A549 treated with CORT108297 at 1 μM for 4 hours (cell line): ENCODE data around the gene TTC24. TPM values are rescaled to one million over a fixed set of nuclear protein-coding genes. Genes with fewer than 3 reads are reported as not detected.

Source experiments
- total RNA-seq: library from RNA; stranded (reverse); fragments of 200-300 nt; extraction: Qiagen RNA extraction; gene quantifications from 5 replicates; pipeline ENCODE4 v1.2.3, GENCODE V29; 2022

TTC24 gene
- total RNA-seq: not detected in 5 replicates

GRCh38 chr1:156579472-156579871 is at the start of gene TTC24:
Gene TTC24, plus strand, starts transcription at chr1:156579723. Its CDS starts 1,642 bp downstream, at chr1:156581365.

DNA sequence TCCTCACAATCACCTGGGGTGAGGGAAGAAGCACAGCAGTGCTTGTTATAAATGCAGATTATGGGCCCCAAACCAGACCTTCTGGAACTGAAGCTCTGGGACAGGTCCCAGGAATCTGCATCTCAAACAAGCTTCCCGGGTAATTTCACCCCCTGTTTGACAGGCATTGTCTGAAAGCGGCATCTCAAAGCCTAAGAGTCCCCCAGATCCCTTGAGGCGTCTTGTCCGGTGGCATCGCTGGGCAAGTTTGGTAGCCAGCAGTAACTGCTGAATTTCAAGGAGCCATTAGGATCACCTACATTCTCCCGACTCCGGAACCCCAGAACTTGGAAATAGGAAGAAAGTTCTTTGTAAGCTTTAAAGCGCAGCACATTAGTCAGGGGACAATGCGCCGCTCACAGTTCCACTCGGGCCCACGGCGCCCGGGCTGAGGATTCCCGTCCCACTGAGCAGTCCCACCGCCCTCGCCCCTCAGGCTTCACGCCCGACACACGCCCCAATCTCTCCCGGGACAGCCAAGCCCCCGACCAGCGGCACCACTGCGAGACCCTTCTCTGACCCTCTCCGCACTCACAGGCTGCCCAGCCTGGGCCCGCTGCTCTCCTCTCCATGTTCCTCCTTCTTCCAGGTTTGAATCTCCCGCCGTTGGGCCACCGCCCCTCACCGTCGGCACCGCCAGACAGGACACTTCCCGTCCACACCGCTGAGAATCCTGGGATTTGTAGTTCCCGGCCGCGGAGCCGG is 7.4 kb upstream of the TTC24 start, which contains the start of gene IQGAP3:
TSS of gene IQGAP3 (minus strand) at position 647 of the 744 bp plus-strand sequence. CDS start at position 611, 36 bp downstream.

GRCh38 chr1:156591432-156592157 is 12.1 kb downstream of the TTC24 start, which contains the start of gene NAXE:
Gene NAXE, plus strand, starts transcription at chr1:156591776. Its CDS starts 29 bp downstream, at chr1:156591805.

GRCh38 chr1:156601122-156601830 is 21.8 kb downstream of the TTC24 start, which contains the start of gene GPATCH4:
Gene GPATCH4, minus strand, starts transcription at chr1:156601479.

DNA sequence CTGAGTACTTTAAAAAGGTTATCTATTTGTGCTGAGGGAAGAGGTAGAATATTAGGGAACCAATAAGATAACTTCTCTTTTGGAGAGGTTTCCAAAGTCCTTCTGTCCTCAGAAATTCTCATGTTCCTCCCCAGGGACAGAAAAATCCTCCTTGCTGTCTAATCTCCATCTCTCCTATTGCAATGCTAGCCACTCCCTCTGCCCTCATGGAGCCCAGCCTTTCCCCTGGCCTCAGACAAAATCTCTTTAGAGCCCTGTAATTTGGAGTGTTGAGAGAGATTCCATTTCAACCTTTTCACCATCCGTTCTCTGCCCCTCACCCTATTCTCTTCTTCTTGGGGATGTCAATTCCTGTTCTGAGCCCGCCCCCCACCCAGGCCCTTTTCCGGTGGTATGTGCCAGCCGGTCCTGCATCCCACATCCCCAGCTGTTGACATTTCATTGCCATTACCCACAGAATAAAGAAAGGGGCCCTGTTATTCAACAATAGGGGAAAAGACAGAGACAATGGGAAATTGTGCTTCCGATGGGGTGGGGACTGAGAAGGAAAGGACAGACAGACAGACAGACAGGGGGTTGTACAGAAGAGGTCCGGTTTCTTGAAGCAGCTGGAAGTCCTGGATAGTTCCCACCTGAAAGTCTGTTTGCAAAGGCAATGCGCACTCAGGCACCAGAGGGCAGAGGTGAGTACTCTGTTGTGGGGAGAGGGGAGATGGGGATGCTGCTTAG is 39.5 kb downstream of the TTC24 start, which contains the start of gene HAPLN2:
TSS of gene HAPLN2 (plus strand) at position 563 of the 729 bp plus-strand sequence. CDS start 4,076 bp downstream, outside the sequence.

Other genes starting within 250 kb of the TTC24 start
- gene CCT3, start 241.4 kb upstream of the TTC24 start, total RNA-seq: 392 to 439 TPM (median 400 TPM) in 5 replicates
- gene TSACC, start 241.2 kb upstream of the TTC24 start, total RNA-seq: 1.8 to 4.1 TPM (median 2.1 TPM) in 5 replicates
- gene RHBG, start 210.5 kb upstream of the TTC24 start, total RNA-seq: not detected in 5 replicates
- 20.9 to 35.5 TPM (median 30.3 TPM) in 5 replicates for gene MEF2D, start 78.9 kb upstream of the TTC24 start, total RNA-seq
- gene IQGAP3, start 7.2 kb upstream of the TTC24 start, total RNA-seq: 12.2 to 20.9 TPM (median 18.6 TPM) in 5 replicates
- 133 to 172 TPM (median 169 TPM) in 5 replicates for gene NAXE, start 12.1 kb downstream of the TTC24 start, total RNA-seq
- 62.7 to 97.9 TPM (median 67.4 TPM) in 5 replicates for gene GPATCH4, start 21.8 kb downstream of the TTC24 start, total RNA-seq
- 0.14 to 0.21 TPM (median 0.14 TPM) in 3 of 5 replicates, not detected in the others for gene HAPLN2, start 39.7 kb downstream of the TTC24 start, total RNA-seq
- 0.05 to 0.12 TPM in 2 of 5 replicates, not detected in the others for gene BCAN, start 62.4 kb downstream of the TTC24 start, total RNA-seq
- gene NES, start 97.7 kb downstream of the TTC24 start, total RNA-seq: 1.2 to 1.5 TPM (median 1.3 TPM) in 5 replicates
- gene CRABP2, start 125.9 kb downstream of the TTC24 start, total RNA-seq: 10.1 to 14.1 TPM (median 11.0 TPM) in 5 replicates
- gene METTL25B, start 148.7 kb downstream of the TTC24 start, total RNA-seq: 20.7 to 26.6 TPM (median 25.5 TPM) in 5 replicates
- 39.8 to 52.9 TPM (median 44.0 TPM) in 5 replicates for gene ISG20L2, start 149.0 kb downstream of the TTC24 start, total RNA-seq
- 173 to 203 TPM (median 195 TPM) in 5 replicates for gene MRPL24, start 161.4 kb downstream of the TTC24 start, total RNA-seq
- 422 to 452 TPM (median 434 TPM) in 5 replicates for gene HDGF, start 172.0 kb downstream of the TTC24 start, total RNA-seq
- gene PRCC, start 187.8 kb downstream of the TTC24 start, total RNA-seq: 71.8 to 77.9 TPM (median 77.7 TPM) in 5 replicates
- 2.8 to 5.1 TPM (median 3.9 TPM) in 5 replicates for gene SH2D2A, start 237.1 kb downstream of the TTC24 start, total RNA-seq